ENCODE data around the gene DKK1. TPM values are rescaled to one million over a fixed set of nuclear protein-coding genes. Genes with fewer than 3 reads are reported as not detected.

DKK1 gene
- polyA plus RNA-seq, 1 donor (not counting 4 experiments of a cell fraction or from before 2014, with no cell fraction given): 223 TPM

GRCh38 chr10:52346394-52347326 is 32.6 kb downstream of the DKK1 start:
- FAIRE-seq: no peak
- TF ChIP-seq CTCF (optimal IDR thresholded peaks at IDR 0.05 in 1 of 3, IDR thresholded peaks at IDR 0.05 in 1 of 3, conservative IDR thresholded peaks at IDR 0.05 in 1 of 3; ENCODE audit: extremely low read depth in 1 of 3, insufficient read depth in 2 of 3, low read length in 3 of 3) (no peak), EZH2 (IDR thresholded peaks at IDR 0.05; ENCODE audit: low read length) (no peak)
- Histone ChIP-seq H3K9ac (ENCODE audit: control insufficient read depth, extremely low read depth, insufficient read depth, low read length) (no peak overlapping the region), H3K9me1 (ENCODE audit: control insufficient read depth, extremely low read depth, insufficient read depth, low read length) (no peaks in the 10 kb centered on the region), H3K27me3 (ENCODE audit: control insufficient read depth, extremely low read depth, insufficient read depth, low read length) (no peaks in the 10 kb centered on the region), H3K4me3 (ENCODE audit: control insufficient read depth in 2 of 3, extremely low read depth in 1 of 3, insufficient read depth in 2 of 3, low read depth in 1 of 3, low read length in 3 of 3) (no peak overlapping the region), H3K4me2 (ENCODE audit: control insufficient read depth, extremely low read depth, insufficient read depth, low read depth, low read length) (no peak overlapping the region), H2AFZ (ENCODE audit: control insufficient read depth, low read length) (no peak overlapping the region), H3K36me3 (ENCODE audit: control insufficient read depth in 2 of 2, extremely low read depth in 1 of 2, insufficient read depth in 2 of 2, low read length in 2 of 2) (no peaks in the 10 kb centered on the region), H3K9me3 (ENCODE audit: control insufficient read depth, low read depth, low read length) (peaks cover 6% of the 10 kb centered on the region), H3K27ac (ENCODE audit: control insufficient read depth, insufficient read depth, low read length) (no peak overlapping the region), H3K4me1 (ENCODE audit: control insufficient read depth, extremely low read depth, insufficient read depth, low read length) (no peaks in the 10 kb centered on the region), H4K20me1 (ENCODE audit: control insufficient read depth, extremely low read depth, insufficient read depth, low read length) (no peaks in the 10 kb centered on the region), H3K79me2 (ENCODE audit: control insufficient read depth, insufficient read depth, low read length) (no peaks in the 10 kb centered on the region)
- dilution Hi-C loops (cut with MboI; ENCODE audit: extremely low pct_ligation_motif_present, low sequenced_read_pairs): no loop called here
- no peak for DNase-seq (ENCODE audit: low read depth, low spot score)

GRCh38 chr10:52347327-52347667 is 33.2 kb downstream of the DKK1 start:
- H3K9me3 ChIP-seq (ENCODE audit: control insufficient read depth, low read depth, low read length): peaks cover 6% of the 10 kb centered on the region
- no peak overlapping the region for H3K4me2 ChIP-seq (ENCODE audit: control insufficient read depth, extremely low read depth, insufficient read depth, low read depth, low read length)
- no peak overlapping the region for H2AFZ ChIP-seq (ENCODE audit: control insufficient read depth, low read length)
- no peaks in the 10 kb centered on the region for H4K20me1 ChIP-seq (ENCODE audit: control insufficient read depth, extremely low read depth, insufficient read depth, low read length)
- H3K9me1 ChIP-seq (ENCODE audit: control insufficient read depth, extremely low read depth, insufficient read depth, low read length): no peaks in the 10 kb centered on the region
- DNase-seq (ENCODE audit: low read depth, low spot score) (no peak), FAIRE-seq (no peak)
- no peak overlapping the region for H3K4me3 ChIP-seq (ENCODE audit: control insufficient read depth in 2 of 3, extremely low read depth in 1 of 3, insufficient read depth in 2 of 3, low read depth in 1 of 3, low read length in 3 of 3)
- H3K4me1 ChIP-seq (ENCODE audit: control insufficient read depth, extremely low read depth, insufficient read depth, low read length): peaks cover 4% of the 10 kb centered on the region
- H3K79me2 ChIP-seq (ENCODE audit: control insufficient read depth, insufficient read depth, low read length): no peaks in the 10 kb centered on the region
- no peak overlapping the region for H3K27ac ChIP-seq (ENCODE audit: control insufficient read depth, insufficient read depth, low read length)
- H3K9ac ChIP-seq (ENCODE audit: control insufficient read depth, extremely low read depth, insufficient read depth, low read length): no peak overlapping the region
- dilution Hi-C loops (cut with MboI; ENCODE audit: extremely low pct_ligation_motif_present, low sequenced_read_pairs): no loop called here
- TF ChIP-seq EZH2 (IDR thresholded peaks at IDR 0.05; ENCODE audit: low read length) (no peak), CTCF (optimal IDR thresholded peaks at IDR 0.05 in 1 of 3, IDR thresholded peaks at IDR 0.05 in 1 of 3, conservative IDR thresholded peaks at IDR 0.05 in 1 of 3; ENCODE audit: extremely low read depth in 1 of 3, insufficient read depth in 2 of 3, low read length in 3 of 3) (no peak)
- H3K27me3 ChIP-seq (ENCODE audit: control insufficient read depth, extremely low read depth, insufficient read depth, low read length): no peaks in the 10 kb centered on the region
- H3K36me3 ChIP-seq (ENCODE audit: control insufficient read depth in 2 of 2, extremely low read depth in 1 of 2, insufficient read depth in 2 of 2, low read length in 2 of 2): no peaks in the 10 kb centered on the region
